NT2/D1 (cell line): ENCODE measurements around the gene IL17B.
"Not testable (repeated sequence)": the region's sequence is repeated elsewhere in the genome, so short reads cannot be mapped to it uniquely, and the experiment has no call there.

Source experiments
- DNase-seq: peaks from one replicate; pipeline ENCODE4 v3.0.0-alpha.2; 2011; ENCODE audit warnings: low read depth, low spot score
- H3K27me3 ChIP-seq: 2 replicates; pipeline ENCODE4 v1.6.0; 2011; ENCODE audit warnings: mild to moderate bottlenecking; ENCODE audit not compliant: insufficient read length, insufficient read depth
- H3K36me3 ChIP-seq: 2 replicates; pipeline ENCODE4 v1.6.1; 2011; ENCODE audit warnings: mild to moderate bottlenecking, low read length, mixed read lengths; ENCODE audit not compliant: insufficient read depth, insufficient read length
- H3K4me1 ChIP-seq: 2 replicates; pipeline ENCODE4 v1.5.1; 2011; ENCODE audit not compliant: insufficient read depth, insufficient read length
- H3K4me3 ChIP-seq: 2 replicates; pipeline ENCODE4 v1.5.1; 2011; ENCODE audit warnings: low read depth; ENCODE audit not compliant: insufficient read length
- H3K9ac ChIP-seq: 2 replicates; pipeline ENCODE4 v1.6.0; 2011; ENCODE audit warnings: low read depth; ENCODE audit not compliant: insufficient read length
- H3K9me3 ChIP-seq: 2 replicates; pipeline ENCODE4 v1.5.1; 2011; ENCODE audit warnings: mild to moderate bottlenecking, low read length; ENCODE audit not compliant: insufficient read depth
- SUZ12 ChIP-seq: IDR thresholded peaks from 2 replicates; pipeline ENCODE4 v1.6.1; 2011; ENCODE audit not compliant: insufficient read length, insufficient read depth; ENCODE audit errors: extremely low read depth
- YY1 ChIP-seq: IDR thresholded peaks from 2 replicates; pipeline ENCODE4 v1.6.1; 2011; ENCODE audit not compliant: insufficient read length, insufficient read depth
- ZNF274 ChIP-seq: IDR thresholded peaks from 2 replicates; pipeline ENCODE4 v1.6.1; 2011; ENCODE audit warnings: mild to moderate bottlenecking, low read depth, low read length

IL17B gene

DNA sequence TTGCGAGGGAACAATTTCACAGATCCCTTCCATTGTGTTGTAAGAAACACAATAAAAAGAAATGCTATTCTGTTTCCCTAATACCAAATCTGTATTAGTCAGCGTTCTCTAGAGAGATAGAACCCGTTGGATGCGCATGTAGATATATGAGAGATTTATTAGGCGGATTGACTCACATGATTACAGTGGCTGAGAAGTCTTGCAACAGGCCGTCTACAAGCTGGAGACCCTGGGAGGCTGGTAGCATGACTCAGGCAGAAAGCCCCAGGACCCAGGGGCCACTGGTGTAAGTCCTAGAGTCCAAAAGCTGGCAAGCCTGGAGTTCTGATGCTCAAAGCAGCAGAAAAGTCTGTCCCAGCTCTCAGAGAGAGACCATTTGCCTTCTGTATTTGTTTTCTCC, 18.4 kb upstream of the IL17B start:
- Histone ChIP-seq H3K9me3 (no peaks in the 10 kb centered on the region), H3K36me3 (no peaks in the 10 kb centered on the region), H3K4me1 (peaks cover 2% of the 10 kb centered on the region), H3K27me3 (no peaks in the 10 kb centered on the region), H3K4me3 (no peak overlapping the region), H3K9ac (no peak overlapping the region)
- DNase-seq, result no peak
- TF ChIP-seq YY1 (no peak), SUZ12 (no peak), ZNF274 (no peak)

DNA sequence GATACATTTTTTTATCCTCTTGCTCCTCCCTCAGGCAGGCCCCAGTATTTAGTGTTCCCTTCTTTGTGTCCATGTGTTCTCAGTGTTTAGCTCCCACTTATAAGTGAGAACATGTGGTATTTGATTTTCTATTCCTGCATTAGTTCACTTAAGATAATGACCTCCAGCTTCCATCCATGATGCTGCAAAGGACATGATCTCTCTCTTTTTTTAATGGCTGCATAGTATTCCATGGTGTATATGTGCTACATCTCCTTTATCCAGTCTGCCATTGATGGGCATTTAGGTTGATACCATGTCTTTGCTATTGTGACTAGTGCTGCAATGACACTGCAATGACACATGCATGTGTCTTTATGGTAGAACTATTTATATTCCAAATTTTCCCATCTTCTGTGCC, 15.9 kb upstream of the IL17B start:
- H3K27me3 ChIP-seq, DNase-seq, H3K9ac ChIP-seq, H3K4me3 ChIP-seq, H3K36me3 ChIP-seq, H3K9me3 ChIP-seq, H3K4me1 ChIP-seq: not testable (repeated sequence)

DNA sequence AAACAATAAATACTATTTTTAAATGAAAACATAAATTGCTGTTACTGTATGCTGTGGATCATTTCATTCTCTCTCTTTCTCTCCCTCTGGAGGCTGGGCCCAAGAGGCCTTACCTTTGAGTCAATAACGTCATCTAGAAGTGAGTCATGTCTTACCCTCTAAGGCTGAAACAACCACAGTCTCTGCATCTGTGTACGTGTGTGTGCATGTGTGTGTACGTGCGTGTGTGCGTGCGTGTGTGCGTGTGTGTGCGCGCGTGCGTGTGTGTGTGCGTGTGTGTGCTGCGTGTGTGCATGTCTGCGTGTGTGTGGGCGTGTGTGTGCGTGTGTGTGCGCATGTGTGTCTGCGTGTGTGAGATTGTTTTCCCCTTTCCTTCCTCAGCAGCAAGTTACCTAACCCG, 13.6 kb upstream of the IL17B start:
- DNase-seq, result no peak
- Histone ChIP-seq H3K9ac (no peak overlapping the region), H3K4me1 (no peaks in the 10 kb centered on the region), H3K36me3 (no peaks in the 10 kb centered on the region), H3K4me3 (no peak overlapping the region), H3K27me3 (no peaks in the 10 kb centered on the region), H3K9me3 (peaks cover 5% of the 10 kb centered on the region; the same call in 1 of the 2 replicates)
- TF ChIP-seq YY1 (no peak), ZNF274 (no peak), SUZ12 (no peak)

DNA sequence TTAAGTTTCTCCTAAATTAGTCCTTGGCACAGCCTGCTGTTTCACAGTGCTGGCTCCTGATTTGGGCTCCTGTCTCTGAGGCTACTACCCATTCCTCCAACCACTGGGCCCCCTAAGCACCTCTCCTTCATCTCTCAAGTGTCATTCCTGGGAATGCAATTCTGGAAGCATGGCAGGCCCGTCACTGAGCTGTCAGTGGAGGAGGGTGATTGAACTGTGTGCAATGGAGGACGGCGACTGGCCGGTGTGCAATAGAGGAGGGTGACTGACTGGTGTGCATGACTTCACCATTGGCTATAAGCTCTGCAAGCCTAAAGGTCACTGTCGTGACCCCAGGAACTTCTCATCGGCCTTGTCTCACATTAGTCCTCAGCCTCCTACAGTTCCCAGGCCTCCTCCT, 12.4 kb upstream of the IL17B start:
- no peaks in the 10 kb centered on the region for H3K27me3 ChIP-seq
- H3K4me3 ChIP-seq, result no peak overlapping the region
- H3K36me3 ChIP-seq, result no peaks in the 10 kb centered on the region
- no peak overlapping the region for H3K9ac ChIP-seq
- no peak for DNase-seq
- TF ChIP-seq SUZ12, result no peak
- no peak for TF ChIP-seq ZNF274
- no peak for TF ChIP-seq YY1
- H3K4me1 ChIP-seq, result no peaks in the 10 kb centered on the region
- peaks cover 5% of the 10 kb centered on the region; the same call in 1 of the 2 replicates for H3K9me3 ChIP-seq

DNA sequence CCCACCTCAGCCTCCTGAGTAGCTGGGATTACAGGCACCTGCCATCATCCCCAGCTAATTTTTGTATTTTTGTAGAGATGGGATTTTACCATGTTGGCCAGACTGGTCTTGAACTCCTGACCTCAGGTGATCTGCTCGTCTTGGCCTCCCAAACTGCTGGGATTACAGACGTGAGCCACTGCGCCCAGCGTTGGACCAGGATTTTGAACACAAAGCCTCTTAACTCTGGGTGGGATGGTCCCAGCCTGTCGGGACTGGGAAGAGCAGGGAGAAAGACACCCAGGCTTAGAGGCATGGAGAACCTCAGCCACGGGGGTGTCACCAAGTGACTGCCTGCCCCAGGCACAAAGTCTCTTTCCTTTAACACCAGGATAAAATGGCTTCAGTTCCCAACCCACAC, 12.0 kb upstream of the IL17B start:
- H3K36me3 ChIP-seq, H3K9me3 ChIP-seq, H3K4me3 ChIP-seq, H3K4me1 ChIP-seq, H3K9ac ChIP-seq, DNase-seq, H3K27me3 ChIP-seq: not testable (repeated sequence)

DNA sequence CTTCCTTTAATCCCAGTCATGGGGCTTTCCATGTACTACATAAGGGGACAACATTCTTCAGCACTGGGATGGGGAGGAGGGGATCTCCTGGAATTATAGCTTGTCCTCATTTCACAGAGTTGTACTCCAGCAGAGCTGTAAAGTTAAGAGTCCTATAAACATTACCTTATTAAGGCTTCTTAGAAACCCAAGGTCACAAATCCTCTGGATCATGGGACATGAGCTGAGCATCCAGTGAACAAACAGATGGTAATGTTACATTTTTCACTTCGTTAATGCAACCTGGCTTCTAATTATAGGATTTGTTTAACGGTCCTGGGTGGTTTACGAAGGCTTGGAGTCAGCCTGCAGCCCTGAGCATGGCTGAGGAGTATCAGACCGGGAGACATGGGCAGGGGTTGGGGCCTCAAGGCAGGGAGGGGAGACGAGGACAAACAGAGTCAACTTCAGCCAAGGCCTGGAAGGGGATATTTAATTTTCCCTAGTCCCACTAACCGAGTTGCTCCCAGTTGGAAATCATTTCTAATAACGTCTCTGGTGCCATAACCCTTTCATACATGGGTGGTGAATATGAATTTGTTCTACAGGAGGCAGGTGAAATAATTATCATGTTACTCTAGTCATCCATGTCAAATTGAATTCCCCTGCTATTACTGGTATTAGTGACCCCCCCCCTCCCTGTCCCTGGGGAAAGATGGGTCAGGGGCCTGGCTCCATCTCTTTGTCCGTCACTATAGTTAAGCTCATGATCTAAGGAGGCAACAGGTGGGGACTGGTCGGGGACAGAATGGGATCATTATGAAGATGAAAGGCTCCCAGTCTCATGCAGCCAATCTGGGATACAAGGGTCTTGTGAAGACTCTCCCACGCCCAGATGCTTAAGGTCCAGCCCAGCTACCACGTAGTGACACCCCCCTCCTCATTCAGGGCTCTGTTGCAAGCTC, 10.7 kb upstream of the IL17B start:
- H3K9ac ChIP-seq, result no peak overlapping the region
- peaks cover 5% of the 10 kb centered on the region; the same call in 1 of the 2 replicates for H3K9me3 ChIP-seq
- no peaks in the 10 kb centered on the region for H3K27me3 ChIP-seq
- DNase-seq, result no peak
- TF ChIP-seq SUZ12 (no peak), ZNF274 (no peak), YY1 (no peak)
- no peak overlapping the region for H3K4me3 ChIP-seq
- no peaks in the 10 kb centered on the region for H3K36me3 ChIP-seq
- H3K4me1 ChIP-seq, result no peaks in the 10 kb centered on the region

DNA sequence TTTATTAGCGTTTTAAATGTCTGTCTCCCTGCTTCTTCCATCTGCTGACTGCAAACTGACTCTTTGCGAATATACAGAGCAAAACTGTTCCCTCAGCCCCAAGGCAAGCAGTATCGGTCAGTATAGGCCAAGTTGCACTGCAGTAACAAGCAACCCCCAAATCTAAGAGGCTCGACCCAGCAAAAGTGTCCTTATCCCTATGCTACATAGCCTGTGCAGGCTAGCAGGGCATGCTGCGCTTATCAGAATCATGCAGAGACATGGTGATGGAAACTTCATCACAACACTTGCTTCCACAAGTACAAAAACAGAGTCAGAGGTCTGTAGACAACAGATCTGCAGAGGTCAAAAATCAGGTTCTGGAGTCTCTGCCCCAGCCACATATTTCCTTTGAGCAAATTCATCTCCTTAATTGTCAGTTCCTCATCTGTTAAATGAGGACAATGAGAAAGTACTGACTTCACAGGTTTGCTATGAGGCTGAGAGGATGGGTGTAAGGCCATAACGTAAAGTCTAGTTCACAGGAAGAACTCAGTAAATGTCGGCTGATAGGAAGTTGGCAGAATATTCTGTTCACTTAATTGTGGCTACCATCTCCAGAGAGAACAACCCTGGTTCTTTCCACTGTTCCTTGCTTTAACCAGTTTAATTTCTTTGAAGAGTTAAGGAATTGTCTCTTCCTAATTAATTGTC, 9.6 kb upstream of the IL17B start:
- Histone ChIP-seq H3K27me3 (no peaks in the 10 kb centered on the region), H3K4me1 (no peaks in the 10 kb centered on the region), H3K36me3 (no peaks in the 10 kb centered on the region), H3K9me3 (peaks cover 5% of the 10 kb centered on the region; the same call in 1 of the 2 replicates), H3K4me3 (no peak overlapping the region), H3K9ac (no peak overlapping the region)
- no peak for TF ChIP-seq SUZ12
- no peak for TF ChIP-seq ZNF274
- TF ChIP-seq YY1, result no peak
- no peak for DNase-seq
